ENCODE results near the gene SYP. TPM values are rescaled to one million over a fixed set of nuclear protein-coding genes. Genes with fewer than 3 reads are reported as not detected.

SYP gene
- total RNA-seq, 4 donors from 2014 or later, result 0.46 to 3.3 (median 2.2) TPM

- no peak for ATAC-seq (ENCODE audit: low FRiP score)
- DNase-seq (ENCODE audit: low spot score), result no peak
- no peak for TF ChIP-seq CTCF (IDR thresholded peaks at IDR 0.05)
Measured at GRCh38 chrX:49232525-49232924, 32.5 kb upstream of the SYP start.

- TF ChIP-seq CTCF (IDR thresholded peaks at IDR 0.05), result no peak
- DNase-seq (ENCODE audit: low spot score), result no peak
- ATAC-seq (ENCODE audit: low FRiP score), result no peak
Measured at GRCh38 chrX:49231333-49232000, 31.5 kb upstream of the SYP start.

GRCh38 chrX:49230500-49231232 lies 30.7 kb upstream of the SYP start:
- TF ChIP-seq CTCF (IDR thresholded peaks at IDR 0.05), result no peak
- peak; percentile 55 for ATAC-seq (ENCODE audit: low FRiP score)
- DNase-seq (ENCODE audit: low spot score), result peak; percentile 24

GRCh38 chrX:49228185-49228584 lies 28.2 kb upstream of the SYP start:
- ATAC-seq (ENCODE audit: low FRiP score), result no peak
- no peak for TF ChIP-seq CTCF (IDR thresholded peaks at IDR 0.05)

GRCh38 chrX:49227726-49228125 lies 27.7 kb upstream of the SYP start:
- DNase-seq (ENCODE audit: low spot score) (no peak), ATAC-seq (ENCODE audit: low FRiP score) (no peak)
- no peak for TF ChIP-seq CTCF (IDR thresholded peaks at IDR 0.05)

More at GRCh38 chrX:49228185-49228584, 28.2 kb upstream of the SYP start:
- DNase-seq (ENCODE audit: low spot score), result no peak

GRCh38 chrX:49226946-49227345 lies 27.0 kb upstream of the SYP start:
- ATAC-seq (ENCODE audit: low FRiP score) (no peak), DNase-seq (ENCODE audit: low spot score) (no peak)
- TF ChIP-seq CTCF (IDR thresholded peaks at IDR 0.05), result no peak

- no peak for ATAC-seq (ENCODE audit: low FRiP score)
- DNase-seq (ENCODE audit: low spot score), result no peak
- no peak for TF ChIP-seq CTCF (IDR thresholded peaks at IDR 0.05)
Measured at GRCh38 chrX:49225858-49226257, 25.9 kb upstream of the SYP start.

All from omental fat pad (tissue), 4 donors.